HG03575 (cell line): ENCODE results near the gene ZNF783.
"Not testable (repeated sequence)": the region's sequence is repeated elsewhere in the genome, so short reads cannot be mapped to it uniquely, and the experiment has no call there.

Experiments used
- ATAC-seq: cut with Tn5 transposase; IDR thresholded peaks from one replicate; pipeline ENCODE4 v1.9.1; 2021; ENCODE audit not compliant: unreplicated experiment, insufficient number of reproducible peaks, low FRiP score; ENCODE audit errors: extremely low read depth

Gene ZNF783

GRCh38 chr7:149261829-149262617 is at the start of gene ZNF783:
Gene ZNF783 (plus strand): TSS chr7:149262196. CDS start chr7:149262334, 138 bp downstream.
- peak; percentile 47 for ATAC-seq

- no peak for ATAC-seq
Observed at GRCh38 chr7:149214020-149214720, 47.8 kb upstream of the ZNF783 start.

- no peak for ATAC-seq
Observed at GRCh38 chr7:149216402-149216801, 45.6 kb upstream of the ZNF783 start.

- no peak for ATAC-seq
Observed at GRCh38 chr7:149217570-149217969, 44.4 kb upstream of the ZNF783 start.

GRCh38 chr7:149218469-149219420 is 43.3 kb upstream of the ZNF783 start:
- no peak for ATAC-seq

GRCh38 chr7:149220534-149220933 is 41.5 kb upstream of the ZNF783 start:
- no peak for ATAC-seq

GRCh38 chr7:149223176-149223575 is 38.8 kb upstream of the ZNF783 start:
- no peak for ATAC-seq

GRCh38 chr7:149223761-149224160 is 38.2 kb upstream of the ZNF783 start:
- ATAC-seq, result no peak

- no peak for ATAC-seq
Observed at GRCh38 chr7:149224352-149224751, 37.6 kb upstream of the ZNF783 start.

GRCh38 chr7:149225106-149225505 is 36.9 kb upstream of the ZNF783 start:
- no peak for ATAC-seq

- ATAC-seq, result no peak
Observed at GRCh38 chr7:149225656-149226055, 36.3 kb upstream of the ZNF783 start.

- ATAC-seq, result not testable (repeated sequence)
Observed at GRCh38 chr7:149226366-149226765, 35.6 kb upstream of the ZNF783 start.

- ATAC-seq, result no peak
Observed at GRCh38 chr7:149226840-149227494, 35.0 kb upstream of the ZNF783 start.

GRCh38 chr7:149228831-149229471 is 33.0 kb upstream of the ZNF783 start:
- no peak for ATAC-seq

GRCh38 chr7:149229526-149229925 is 32.5 kb upstream of the ZNF783 start:
- no peak for ATAC-seq

GRCh38 chr7:149232362-149232761 is 29.6 kb upstream of the ZNF783 start:
- ATAC-seq, result no peak

- not testable (repeated sequence) for ATAC-seq
Observed at GRCh38 chr7:149233655-149234204, 28.3 kb upstream of the ZNF783 start.

GRCh38 chr7:149237502-149237901 is 24.5 kb upstream of the ZNF783 start:
- no peak for ATAC-seq
